NCI-H2196 treated with DMSO at 0.1 percent for 48 hours (cell line): ENCODE data around the gene DOK7.
"Not testable (repeated sequence)": the region's sequence is repeated elsewhere in the genome, so short reads cannot be mapped to it uniquely, and the experiment has no call there.

Source experiments
- DNase-seq: peaks from one replicate; lab custom pipeline; 2025; ENCODE audit not compliant: unreplicated experiment; lab: John Stamatoyannopoulos, UW

DOK7 gene

DNA sequence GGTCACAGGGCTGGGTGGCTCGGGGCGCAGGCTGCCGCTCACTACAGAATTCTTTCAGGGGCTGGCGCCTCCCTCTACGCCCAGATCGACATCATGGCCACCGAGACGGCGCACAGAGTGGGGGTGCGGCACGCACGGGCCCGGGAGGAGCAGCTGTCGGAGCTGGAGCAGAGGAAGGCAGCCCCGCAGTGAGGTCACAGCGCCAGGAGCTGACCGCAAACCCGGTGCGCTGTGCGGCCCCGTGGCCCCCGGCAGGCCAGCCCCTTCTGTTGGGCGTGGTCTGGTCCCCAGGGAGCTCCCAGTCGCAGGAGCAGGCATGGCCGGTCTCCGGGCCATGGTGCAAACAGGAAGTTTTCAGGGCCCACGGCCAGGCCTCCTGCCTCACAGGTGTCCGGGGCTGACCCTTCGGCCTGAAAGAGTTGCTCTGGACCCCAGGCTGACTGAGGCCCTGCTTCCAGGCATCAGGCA lies 37.6 kb downstream of the DOK7 start:
- no peak for DNase-seq

DNA sequence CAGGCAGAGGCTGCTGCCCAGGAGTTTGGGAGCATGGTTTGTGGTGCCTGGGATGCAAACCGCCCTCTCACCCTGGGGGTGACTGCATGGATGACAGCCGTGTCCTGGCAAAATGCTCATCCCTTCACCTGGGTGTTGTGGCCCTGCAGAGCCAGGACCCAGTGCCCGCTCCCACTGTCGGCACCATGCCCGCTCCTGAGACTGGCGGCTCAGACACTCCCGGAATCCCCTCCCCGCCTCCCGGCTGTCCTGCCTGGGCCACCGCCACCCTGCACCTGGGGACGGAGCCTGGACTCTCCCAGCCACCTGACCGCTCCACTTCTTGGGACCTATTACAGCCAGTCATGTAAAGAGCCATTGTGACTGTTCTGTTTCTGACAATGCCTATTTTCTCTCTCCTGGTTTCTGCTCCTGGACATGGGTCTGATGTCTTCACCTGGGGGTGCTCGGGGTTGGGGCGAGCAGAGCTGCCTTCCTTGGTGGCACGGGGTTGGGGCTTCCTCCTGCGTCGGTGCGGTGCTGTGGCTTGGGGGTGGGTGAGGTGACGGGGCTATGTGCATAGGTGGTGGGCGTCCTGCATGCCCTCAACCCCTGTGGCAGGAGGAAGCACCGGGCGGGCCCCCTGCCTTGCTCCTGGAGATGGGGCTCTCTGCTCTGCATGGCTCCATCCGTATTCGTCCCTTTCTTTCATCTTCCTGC lies 38.2 kb downstream of the DOK7 start:
- DNase-seq = no peak

DNA sequence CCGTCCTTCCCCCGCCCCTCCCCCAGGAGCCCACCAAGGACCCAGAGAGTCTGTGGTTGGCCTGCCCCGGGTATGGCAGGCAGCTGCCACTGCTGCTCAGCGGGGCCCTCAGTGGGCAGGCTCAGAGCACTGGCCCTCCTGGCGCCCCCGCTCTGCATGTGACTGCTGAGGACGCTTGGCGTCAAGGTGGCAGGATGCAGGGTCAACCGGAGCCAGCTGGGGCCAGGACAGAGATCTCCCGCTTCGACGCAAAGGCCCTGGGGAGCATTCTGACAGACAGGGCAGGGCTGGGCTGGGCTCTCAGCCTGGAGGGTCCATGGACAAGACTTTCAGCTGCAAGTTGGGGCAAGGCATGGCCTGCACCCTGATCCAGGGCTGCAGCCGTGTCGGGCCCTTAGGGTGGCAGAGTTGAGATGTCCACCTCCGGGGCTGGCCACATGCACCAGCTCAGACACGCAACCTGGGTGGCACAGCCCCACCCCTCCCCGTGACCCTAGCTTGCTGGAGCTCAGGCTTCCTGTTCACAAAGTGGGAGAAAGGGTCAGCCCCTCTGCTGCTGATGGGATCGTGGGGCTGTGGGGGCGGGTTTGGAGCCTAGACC lies 38.8 kb downstream of the DOK7 start:
- DNase-seq = no peak

DNA sequence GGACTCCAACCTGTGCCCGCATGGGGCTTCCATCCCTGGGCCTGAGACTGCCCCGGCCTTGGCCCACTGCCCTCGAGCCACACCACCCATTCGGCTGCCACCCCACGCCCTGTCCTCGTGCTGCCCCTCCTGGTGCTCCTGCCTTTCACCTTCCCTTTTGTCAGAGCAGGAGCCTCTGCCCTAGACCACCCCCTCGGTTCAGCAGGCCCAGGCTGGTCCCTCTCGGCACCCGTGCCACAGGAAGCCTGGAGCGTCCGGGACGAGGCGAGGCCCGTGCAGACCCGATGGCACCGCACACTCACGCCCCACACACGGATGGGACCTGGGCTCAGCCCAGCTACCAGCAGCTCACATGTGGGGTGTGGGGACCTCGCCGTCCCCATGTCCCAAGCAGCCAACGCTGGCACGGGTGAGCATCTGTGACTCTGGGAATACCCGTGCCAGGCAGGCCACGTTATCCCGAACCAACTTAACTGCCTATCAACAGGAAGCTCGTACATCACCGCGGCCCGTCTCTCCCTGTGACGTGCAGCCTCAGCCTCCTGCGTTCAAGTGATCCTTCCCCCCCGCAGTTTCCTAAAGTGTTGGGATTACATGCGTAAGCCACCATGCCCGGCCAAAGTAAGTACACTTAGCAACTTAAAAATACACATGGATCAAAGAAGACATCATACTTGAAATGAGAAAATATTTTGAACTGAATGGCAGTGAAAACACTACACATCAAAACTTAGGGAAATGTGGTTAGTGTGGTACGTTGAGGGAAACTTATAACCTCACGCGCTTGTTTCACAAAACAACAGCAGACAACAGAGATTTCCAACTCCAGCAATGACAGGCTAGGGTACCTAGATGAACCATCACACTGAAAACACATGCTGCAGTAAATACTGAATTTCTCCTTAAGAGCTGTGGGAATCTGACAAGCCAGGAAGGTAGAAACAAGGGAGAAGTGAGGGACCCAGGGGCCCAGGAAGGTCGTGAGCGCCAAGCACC lies 40.1 kb downstream of the DOK7 start:
- DNase-seq = no peak

DNA sequence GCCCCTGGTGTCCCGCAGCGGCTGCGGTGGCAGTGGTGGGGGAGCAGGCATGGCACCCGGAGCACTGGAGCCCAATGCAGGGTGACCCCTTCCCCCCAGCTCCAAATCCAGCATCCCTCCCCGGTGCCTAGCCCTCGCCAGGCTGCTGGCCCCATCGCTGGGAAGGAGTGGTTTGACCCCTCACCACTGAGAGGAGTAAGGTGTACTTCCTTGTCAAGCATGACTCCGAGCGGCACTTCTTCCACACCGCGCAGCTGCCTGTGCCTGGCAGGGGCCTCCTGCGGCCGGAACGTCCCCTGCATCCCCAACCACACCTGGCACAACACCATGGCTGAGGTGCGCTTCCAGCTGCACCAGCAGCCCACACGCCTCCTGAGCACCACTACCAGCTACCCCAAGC lies 42.1 kb downstream of the DOK7 start:
- no peak for DNase-seq

DNA sequence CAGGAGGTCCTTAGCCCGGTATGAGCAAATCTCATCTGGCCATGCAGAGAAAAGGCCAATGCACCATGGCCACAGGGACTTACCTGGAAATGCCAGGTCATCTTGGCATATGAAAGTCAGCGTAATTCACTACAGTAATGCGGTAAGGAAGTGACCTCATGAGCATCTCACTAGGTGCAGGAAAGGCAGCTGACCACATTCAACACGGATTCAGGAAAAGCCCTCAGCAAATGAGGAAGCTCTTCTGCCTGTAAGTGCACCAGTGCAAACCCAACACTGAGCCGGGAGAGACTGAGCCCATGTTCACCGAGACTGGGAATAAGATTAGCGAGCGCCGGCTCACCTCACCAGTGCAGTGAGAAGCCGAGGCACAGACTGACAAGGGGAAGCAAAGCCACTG lies 45.4 kb downstream of the DOK7 start:
- DNase-seq = no peak

DNA sequence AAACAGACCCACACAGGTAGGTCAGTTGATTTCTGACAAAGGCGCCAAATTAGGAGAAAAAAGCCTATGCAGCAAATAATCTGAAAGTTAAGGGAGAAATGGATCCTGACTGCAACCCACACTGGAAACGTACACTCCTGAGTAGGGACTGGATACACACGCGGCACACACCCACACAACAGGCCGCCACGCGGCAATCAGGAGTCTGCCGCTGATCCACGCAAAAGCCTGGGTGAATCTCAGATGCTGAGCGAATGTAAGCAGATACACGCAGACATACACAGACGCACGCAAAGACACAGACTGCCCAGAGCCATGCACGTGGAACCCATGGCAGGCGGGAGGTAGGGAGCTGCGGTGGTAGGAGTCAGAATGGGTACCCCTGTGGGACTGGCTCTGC lies 47.4 kb downstream of the DOK7 start:
- DNase-seq = no peak

DNA sequence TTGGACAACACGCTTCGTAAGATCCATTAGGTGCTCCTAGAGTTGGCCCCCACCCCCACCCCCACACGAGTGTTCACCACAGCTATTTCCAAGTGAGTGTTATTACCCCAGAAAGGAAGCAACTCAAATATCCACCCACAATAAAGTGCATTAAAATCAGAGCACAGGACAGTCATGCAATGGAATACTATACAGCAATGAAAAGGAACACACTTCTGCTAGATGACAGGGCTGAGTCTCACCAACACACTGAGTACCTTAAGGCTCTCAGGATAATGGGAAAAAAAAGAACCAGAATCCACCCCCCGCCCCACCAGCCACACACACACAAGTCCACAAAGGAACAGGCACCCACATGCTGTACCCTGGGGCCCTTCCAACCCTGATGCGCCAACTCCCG lies 48.1 kb downstream of the DOK7 start:
- no peak for DNase-seq

DNA sequence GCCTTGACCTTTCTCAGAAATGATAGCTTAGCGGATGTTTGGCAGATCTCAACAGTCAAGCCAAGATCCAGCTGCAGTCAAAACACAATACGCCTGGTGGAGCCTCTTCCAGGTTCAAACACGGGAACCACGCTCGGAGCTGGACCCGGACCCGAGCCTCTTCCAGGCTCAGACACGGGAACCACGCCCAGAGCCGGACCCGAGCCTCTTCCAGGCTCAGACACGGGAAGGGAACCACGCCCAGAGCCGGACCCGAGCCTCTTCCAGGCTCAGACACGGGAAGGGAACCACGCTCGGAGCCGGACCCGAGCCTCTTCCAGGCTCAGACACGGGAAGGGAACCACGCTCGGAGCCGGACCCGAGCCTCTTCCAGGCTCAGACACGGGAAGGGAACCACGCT lies 48.5 kb downstream of the DOK7 start:
- not testable (repeated sequence) for DNase-seq

DNA sequence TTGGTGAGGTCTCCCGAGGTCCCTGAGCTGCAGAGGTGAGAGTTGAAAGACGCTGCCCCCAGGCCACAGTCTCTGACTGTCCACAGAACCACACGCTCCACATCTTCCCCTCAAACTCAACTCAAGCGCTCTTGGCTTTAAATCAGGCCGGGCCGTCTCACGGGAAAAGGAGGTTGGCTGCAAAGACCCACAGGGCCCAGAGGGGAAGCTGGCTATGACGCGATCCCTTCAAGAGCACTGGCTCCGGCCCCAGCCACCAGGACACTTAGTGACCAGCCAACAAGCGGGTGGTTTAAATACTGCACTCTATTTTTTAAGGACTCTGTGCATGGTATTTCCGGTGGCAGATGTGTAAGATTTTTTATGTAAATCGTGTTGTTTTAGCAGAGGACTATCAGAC lies 49.2 kb downstream of the DOK7 start:
- no peak for DNase-seq

DNA sequence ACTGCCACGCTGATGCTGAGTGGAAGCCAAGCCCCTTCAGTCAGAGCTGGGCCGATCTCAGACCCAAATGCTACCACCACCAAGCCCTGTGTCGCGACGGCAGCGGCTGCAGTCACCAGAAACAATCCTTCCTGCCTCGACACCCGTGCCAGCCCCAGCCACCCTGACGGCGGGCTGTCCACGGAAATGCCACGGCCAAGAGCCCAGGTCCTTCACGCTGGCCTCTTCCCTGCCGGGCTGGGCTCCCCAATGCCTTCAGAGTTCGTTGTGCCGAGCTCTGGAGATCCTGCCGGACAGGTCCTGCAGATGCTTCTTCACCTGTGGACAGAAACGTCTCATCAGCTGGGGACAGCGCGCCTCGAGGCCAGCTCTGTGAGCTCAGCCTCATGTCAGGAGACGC lies 49.6 kb downstream of the DOK7 start:
- DNase-seq = no peak

DNA sequence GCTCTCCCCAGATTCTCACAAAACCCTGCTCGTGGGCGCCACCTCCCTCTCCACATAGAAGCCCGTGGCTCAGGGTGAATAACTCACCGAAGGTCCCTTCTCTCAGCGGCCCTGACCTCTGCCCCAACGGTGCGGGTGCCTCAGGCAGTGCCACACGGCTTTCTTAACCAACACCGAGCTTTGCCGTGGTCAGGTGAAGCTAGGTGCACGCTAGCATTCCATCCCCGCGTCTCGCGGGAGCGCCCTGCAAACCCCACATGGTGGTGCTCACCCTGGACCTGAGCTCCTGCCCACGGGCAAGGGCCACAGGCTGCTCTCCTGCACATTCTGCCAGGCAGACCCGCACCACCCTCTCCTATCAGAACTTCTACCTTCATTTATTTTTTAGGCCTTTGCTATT lies 50.7 kb downstream of the DOK7 start:
- no peak for DNase-seq

DNA sequence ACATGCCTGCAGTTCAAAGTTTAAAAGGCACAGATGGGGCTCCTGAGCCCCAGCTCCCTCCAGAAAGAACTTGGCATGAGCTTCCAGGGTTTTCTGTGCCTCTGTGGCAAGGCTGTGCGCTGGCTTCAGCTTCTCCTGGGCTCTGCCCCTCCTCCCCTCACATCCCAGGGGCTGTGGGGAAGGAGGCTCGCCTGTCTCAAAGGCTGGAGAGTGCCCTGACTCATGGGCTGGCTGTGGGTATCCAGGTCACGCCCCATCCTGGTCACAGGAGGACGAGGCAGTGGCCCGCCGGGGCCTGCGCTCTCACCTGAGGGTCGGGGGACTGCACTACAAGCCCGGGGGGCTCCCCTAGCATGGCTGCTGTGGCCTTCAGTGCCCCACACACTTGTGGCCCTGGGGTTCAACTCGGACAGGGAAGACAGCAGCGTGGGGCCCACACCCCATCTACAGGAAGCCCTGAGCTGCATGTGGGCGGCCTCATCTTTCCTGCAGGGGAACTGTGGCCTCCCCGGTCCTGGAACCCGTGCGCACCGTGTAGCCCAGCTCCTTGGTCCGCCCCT lies 51.2 kb downstream of the DOK7 start:
- DNase-seq = no peak

DNA sequence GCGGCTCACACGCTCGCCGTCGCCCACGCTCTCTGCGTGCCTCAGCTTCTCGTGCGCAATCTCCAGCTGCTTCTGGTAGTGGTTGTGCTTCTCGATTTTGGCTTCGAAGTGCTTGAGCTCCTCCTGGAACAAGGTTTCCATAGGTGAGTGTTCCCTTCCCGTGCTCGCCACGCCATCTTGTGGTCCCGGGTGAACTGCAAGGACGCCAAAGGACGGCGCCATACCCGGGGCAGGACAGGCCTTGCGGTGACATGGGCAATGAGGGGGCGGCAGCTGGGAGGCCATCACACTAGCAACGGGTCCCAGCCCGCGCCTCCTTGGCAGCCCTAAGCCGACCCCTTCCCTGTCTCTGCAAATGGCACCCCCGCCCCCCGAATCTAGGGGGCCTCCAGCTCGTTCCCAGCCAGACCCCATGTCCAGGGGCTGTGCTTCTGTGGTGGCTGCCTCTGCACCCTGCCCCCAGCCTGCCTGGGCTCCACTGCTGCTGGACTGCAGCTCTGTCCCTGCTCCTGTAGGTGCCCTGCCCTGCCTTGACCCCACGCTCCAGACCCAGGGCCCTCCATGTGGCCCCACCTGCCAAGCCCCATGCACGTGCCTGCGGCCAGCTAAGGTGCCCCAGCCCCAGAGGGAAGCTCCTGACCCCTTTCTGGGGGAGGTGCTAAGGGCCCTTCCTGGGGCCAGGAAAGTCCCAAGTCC lies 51.8 kb downstream of the DOK7 start:
- DNase-seq = no peak

DNA sequence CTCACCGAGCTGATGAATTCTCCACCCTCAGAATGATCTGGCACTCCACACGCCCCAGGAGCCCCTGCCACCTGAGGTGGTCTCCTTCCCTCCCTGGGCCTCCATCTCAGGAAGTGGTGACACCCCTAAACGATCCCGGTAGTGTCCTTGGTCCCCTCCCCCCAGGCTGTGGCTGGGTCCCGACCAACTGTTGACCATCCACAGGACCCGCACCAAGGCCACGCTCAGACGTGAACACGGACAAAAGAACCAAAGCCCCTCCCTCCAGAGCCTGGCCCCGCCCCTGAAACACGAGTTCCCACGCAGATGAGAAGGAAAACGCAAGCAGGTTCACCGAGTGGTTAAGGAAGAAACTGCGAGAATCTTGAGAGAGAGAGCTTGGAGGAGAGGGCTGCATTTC lies 52.5 kb downstream of the DOK7 start:
- DNase-seq = no peak

DNA sequence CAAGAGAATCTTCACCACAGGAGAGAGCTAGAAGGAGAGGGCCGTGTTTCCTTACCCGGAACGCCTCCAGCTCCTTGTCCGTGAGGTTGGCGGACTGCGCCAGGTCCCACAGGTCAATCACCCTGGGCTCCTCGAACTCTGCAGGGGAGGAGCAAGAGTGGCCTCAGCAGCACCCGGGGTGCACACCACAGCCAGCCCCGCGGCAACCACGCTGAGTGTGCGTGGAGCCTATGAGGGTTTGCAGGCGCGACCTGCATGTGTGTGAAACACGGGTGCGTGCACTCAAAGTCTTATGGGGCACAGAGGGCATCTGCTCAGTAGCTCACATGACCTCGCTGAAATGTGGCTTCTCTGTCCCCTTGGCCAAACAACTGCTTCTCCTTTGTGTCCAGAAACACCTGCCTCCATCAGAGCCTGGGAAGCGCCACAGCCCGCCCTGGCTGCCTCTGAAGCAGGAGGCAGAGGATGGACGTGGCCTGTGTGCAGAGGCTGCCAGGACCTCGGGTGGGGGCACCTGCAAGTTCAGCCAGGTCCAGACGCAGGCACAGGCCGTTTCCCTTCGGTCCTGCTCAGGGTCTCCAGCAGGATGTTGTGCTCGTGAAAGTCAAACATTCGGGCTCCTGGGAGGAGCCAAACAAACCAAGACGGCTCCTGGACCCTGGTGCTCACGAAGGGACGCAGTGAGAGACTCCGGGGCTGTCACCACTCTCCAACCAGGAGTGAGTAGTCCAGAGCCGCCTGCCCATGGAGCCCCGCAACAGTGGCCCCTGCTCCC lies 53.1 kb downstream of the DOK7 start:
- no peak for DNase-seq

DNA sequence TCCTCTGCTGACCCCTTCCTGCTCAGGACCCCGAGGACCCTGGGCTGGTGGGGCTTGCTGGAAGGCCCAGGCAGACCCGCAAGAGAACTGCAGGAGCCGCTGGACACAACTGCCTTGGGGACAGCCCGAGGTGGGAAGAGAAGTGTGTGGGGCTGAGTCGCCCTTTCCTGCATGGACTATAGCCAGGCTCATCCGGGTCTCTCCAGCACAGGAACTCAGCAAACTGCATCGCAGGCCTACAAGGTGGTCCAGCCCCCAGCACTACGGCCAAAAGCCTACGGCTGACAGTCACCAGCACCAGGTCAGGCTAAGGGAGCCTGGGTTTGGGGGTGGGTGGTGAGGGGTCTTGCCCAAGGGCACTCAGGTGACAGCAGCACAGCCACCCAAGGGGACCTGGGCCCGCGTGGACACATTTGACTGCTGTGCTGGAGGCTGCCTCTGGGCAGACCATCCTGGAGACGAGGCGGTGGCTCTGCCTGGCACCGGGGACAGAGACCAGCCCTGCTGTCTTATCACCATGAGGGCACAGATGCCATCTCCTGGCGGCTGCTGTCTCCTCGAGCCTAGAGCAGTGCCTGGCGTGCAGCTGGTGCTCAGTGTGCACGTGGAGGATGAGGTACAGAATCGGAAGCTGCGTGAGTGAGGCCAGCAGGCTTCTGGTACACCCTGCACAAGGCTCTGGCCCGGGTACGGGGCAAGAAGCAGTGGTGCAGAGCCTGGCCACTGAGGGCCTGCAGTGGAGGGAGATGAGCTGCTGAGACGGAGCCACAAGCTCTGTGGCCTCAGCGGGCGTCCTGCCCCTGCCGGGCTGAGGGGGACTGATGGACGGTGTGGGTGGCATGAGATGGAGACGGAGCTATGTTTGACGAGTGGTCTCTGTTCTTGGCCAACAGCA lies 54.0 kb downstream of the DOK7 start:
- DNase-seq = no peak

DNA sequence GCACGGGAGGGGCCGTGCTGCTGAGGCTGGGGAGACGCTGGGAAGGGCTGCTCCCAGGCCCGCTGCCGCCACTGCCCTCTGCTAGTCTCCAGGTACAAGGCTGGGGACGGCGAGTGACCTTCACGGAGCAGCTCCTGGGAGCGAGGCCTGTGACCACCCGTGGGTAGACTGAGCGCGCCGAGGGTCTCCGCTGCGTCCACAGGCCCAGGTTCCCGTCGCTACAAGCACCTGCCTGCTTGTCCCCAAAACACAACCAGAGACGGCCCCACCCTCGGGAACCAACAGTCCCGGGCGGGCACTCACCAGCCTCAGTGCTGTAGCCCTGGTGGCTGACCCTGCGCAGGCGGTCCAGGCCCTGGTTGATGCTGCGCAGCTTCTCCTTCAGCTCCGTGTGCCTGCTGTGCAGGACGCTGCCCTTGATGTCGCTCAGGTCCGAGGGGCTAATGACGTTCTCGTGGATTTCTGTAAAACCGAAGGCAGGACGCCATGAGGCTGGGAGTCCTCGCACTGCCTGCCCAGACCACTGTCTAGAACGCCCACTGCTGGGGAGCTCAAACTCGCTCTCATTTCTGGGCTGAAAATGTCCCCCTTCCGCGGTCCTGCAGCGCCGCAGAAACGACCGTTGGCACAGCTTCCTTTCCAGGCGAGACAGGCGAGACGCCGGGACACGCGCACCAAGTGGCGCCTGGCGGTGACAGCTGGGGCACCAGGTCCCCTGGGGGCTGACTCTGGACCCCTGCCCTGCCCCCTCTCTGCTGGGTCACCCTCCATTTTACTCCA lies 54.8 kb downstream of the DOK7 start:
- no peak for DNase-seq
